Sigmoid colon (tissue), 4 donors: ENCODE results near the gene RALA.

ENCODE experiments used
- EP300 ChIP-seq, 4 donors: sonication (generic); formaldehyde crosslinking; IDR thresholded peaks; one replicate each; pipeline ENCODE4 v1.6.1; 2017; ENCODE audit warnings: antibody characterized with exemption in 4 of 4
- POLR2A ChIP-seq, 2 donors: fragments of 450-650 bp; IDR thresholded peaks; one replicate each; pipeline ENCODE4 v1.6.1; 2016; ENCODE audit warnings: antibody characterized with exemption in 2 of 2, mild to moderate bottlenecking in 2 of 2, moderate library complexity in 2 of 2
- TF ChIP-seq, protein P1 (sequence below), 4 experiments: fragments of 450-650 bp in 3 of 4; fragments of 200-600 bp in 1 of 4; IDR thresholded peaks; one replicate each; pipeline ENCODE4 v1.5.1; 2016 to 2019; ENCODE audit warnings: antibody characterized with exemption in 4 of 4, mild to moderate bottlenecking in 3 of 4, moderate library complexity in 2 of 4

DNA sequence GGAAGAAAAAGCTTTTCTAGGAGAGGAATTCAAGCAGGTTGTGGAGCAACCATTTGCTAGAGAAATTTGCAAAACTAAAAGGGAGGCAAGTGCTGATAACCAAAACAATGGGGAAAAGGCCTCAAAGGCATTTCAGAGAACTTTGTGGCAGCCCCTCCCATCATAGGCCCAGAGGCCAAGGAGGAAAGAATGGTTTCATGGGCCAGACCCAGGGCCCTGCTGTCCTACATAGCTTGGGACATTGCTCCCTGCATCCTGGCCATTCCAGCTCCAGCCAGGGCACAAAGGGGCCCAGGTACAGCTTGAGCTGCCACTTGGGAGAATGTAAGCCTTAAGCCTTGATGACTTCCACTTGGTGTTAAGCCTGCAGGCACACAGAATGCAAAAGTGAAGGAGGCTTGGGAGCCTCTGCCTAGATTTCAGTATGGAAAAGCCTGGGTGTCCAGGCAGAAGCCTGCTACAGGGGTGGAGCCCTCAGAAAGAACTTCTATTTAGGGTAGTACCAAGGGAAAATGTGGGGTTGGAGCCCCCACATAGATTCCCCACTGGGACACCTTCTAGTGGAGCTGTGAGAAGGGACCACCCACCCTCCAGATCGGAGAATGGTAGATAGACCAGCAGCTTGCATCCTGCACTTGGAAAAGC lies 91.2 kb downstream of the RALA start:
- TF ChIP-seq POLR2A (IDR thresholded peaks at IDR 0.05) (no peak), EP300 (IDR thresholded peaks at IDR 0.05) (no peak)
- TF ChIP-seq, protein P1, sequence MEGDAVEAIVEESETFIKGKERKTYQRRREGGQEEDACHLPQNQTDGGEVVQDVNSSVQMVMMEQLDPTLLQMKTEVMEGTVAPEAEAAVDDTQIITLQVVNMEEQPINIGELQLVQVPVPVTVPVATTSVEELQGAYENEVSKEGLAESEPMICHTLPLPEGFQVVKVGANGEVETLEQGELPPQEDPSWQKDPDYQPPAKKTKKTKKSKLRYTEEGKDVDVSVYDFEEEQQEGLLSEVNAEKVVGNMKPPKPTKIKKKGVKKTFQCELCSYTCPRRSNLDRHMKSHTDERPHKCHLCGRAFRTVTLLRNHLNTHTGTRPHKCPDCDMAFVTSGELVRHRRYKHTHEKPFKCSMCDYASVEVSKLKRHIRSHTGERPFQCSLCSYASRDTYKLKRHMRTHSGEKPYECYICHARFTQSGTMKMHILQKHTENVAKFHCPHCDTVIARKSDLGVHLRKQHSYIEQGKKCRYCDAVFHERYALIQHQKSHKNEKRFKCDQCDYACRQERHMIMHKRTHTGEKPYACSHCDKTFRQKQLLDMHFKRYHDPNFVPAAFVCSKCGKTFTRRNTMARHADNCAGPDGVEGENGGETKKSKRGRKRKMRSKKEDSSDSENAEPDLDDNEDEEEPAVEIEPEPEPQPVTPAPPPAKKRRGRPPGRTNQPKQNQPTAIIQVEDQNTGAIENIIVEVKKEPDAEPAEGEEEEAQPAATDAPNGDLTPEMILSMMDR (IDR thresholded peaks at IDR 0.05), result no peak
